WTC11 (cell line): ENCODE results near the gene COL4A2.

Source experiments
- ETV6 ChIP-seq: sonication (generic); formaldehyde crosslinking; IDR thresholded peaks from 2 replicates; pipeline ENCODE4 v1.8.1; 2022; ENCODE audit warnings: mild to moderate bottlenecking, missing genetic modification reagents
- SP1 ChIP-seq: sonication (generic); formaldehyde crosslinking; conservative IDR thresholded peaks from 2 replicates; pipeline ENCODE4 v1.8.1; 2022; ENCODE audit warnings: missing genetic modification reagents
- ZNF219 ChIP-seq: sonication (generic); formaldehyde crosslinking; IDR thresholded peaks from 2 replicates; pipeline ENCODE4 v1.8.0; 2023; ENCODE audit warnings: missing genetic modification reagents, mild to moderate bottlenecking, borderline replicate concordance
- TF ChIP-seq, protein P1 (sequence below): fragments of 200-600 bp; IDR thresholded peaks from 2 replicates; pipeline ENCODE4 v1.8.0; 2022; ENCODE audit warnings: antibody characterized with exemption
- TF ChIP-seq, protein P2 (sequence below): sonication (generic); formaldehyde crosslinking; IDR thresholded peaks from 2 replicates; pipeline ENCODE4 v1.8.0; 2022; ENCODE audit warnings: mild to moderate bottlenecking, missing genetic modification reagents

DNA sequence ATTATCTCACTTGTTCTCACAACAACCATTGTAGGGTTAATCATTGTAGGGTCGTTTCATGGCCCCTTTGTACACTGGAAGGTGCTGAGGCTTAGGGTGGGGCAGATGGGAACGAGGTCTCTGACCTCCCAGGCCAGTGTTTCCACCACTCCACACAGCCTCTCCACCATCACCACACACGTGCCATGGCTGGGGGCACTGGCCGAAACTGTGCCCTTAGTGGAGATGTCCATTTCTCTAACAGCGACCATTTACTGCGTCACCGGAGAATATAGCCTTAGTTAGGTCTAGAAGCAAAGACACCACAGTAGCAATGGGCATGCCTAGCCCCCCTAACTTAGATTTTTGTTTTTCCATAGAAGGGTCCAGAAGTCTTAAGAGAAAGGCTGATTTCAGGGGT is 36.6 kb upstream of the COL4A2 start:
- TF ChIP-seq ZNF219 (CRISPR knock-in tag) (no peak), ETV6 (CRISPR knock-in tag) (no peak), SP1 (CRISPR knock-in tag) (no peak)
- TF ChIP-seq, protein P1, sequence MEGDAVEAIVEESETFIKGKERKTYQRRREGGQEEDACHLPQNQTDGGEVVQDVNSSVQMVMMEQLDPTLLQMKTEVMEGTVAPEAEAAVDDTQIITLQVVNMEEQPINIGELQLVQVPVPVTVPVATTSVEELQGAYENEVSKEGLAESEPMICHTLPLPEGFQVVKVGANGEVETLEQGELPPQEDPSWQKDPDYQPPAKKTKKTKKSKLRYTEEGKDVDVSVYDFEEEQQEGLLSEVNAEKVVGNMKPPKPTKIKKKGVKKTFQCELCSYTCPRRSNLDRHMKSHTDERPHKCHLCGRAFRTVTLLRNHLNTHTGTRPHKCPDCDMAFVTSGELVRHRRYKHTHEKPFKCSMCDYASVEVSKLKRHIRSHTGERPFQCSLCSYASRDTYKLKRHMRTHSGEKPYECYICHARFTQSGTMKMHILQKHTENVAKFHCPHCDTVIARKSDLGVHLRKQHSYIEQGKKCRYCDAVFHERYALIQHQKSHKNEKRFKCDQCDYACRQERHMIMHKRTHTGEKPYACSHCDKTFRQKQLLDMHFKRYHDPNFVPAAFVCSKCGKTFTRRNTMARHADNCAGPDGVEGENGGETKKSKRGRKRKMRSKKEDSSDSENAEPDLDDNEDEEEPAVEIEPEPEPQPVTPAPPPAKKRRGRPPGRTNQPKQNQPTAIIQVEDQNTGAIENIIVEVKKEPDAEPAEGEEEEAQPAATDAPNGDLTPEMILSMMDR = no peak
- TF ChIP-seq, protein P2, sequence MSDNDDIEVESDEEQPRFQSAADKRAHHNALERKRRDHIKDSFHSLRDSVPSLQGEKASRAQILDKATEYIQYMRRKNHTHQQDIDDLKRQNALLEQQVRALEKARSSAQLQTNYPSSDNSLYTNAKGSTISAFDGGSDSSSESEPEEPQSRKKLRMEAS (CRISPR knock-in tag) = no peak
